GM23248 (cell line): ENCODE measurements around the gene STOM. TPM values are rescaled to one million over a fixed set of nuclear protein-coding genes. Genes with fewer than 3 reads are reported as not detected.
A peak's percentile ranks its signal among the peaks of the same experiment; 100 is the strongest.

Experiments
- DNase-seq: peaks from one replicate; pipeline ENCODE4 v3.0.0-alpha.2; 2015
- H2AFZ ChIP-seq: fragments of 200-600 bp; sonication (generic); 2 replicates; pipeline ENCODE4 v1.6.1; 2016; ENCODE audit warnings: antibody characterized with exemption
- H3F3A ChIP-seq: fragments of 200-600 bp; sonication (generic); 2 replicates; pipeline ENCODE4 v1.6.1; 2016; ENCODE audit warnings: mild to moderate bottlenecking, antibody characterized with exemption, mixed run types; ENCODE audit not compliant: insufficient read depth
- H3K27ac ChIP-seq: fragments of 200-600 bp; sonication (generic); 2 replicates; pipeline ENCODE4 v1.5.1; 2016; ENCODE audit warnings: mild to moderate bottlenecking
- H3K27me3 ChIP-seq: fragments of 200-600 bp; sonication (generic); replicated peaks from 2 replicates; pipeline ENCODE4 v1.6.1; 2016; ENCODE audit warnings: mild to moderate bottlenecking; ENCODE audit not compliant: insufficient read depth
- H3K36me3 ChIP-seq: fragments of 200-600 bp; sonication (generic); 2 replicates; pipeline ENCODE4 v1.6.1; 2016; ENCODE audit warnings: low read depth, mild to moderate bottlenecking
- H3K4me1 ChIP-seq: fragments of 200-600 bp; sonication (generic); 2 replicates; pipeline ENCODE4 v1.6.1; 2016; ENCODE audit warnings: mild to moderate bottlenecking; ENCODE audit not compliant: insufficient read depth
- H3K4me2 ChIP-seq: fragments of 200-600 bp; sonication (generic); one replicate; pipeline ENCODE4 v1.6.1; 2016; ENCODE audit warnings: mild to moderate bottlenecking; ENCODE audit not compliant: unreplicated experiment
- H3K4me3 ChIP-seq: fragments of 200-600 bp; sonication (generic); 2 replicates; pipeline ENCODE4 v1.5.1; 2016; ENCODE audit warnings: mild to moderate bottlenecking
- H3K79me2 ChIP-seq: fragments of 200-600 bp; sonication (generic); 2 replicates; pipeline ENCODE4 v1.6.1; 2016; ENCODE audit warnings: mild to moderate bottlenecking; ENCODE audit not compliant: insufficient read depth
- H3K9ac ChIP-seq: fragments of 200-600 bp; sonication (generic); 2 replicates; pipeline ENCODE4 v1.6.1; 2016; ENCODE audit warnings: mild to moderate bottlenecking
- H3K9me2 ChIP-seq: fragments of 200-600 bp; sonication (generic); 2 replicates; pipeline ENCODE4 v1.6.1; 2016; ENCODE audit warnings: mixed run types, mild to moderate bottlenecking, moderate library complexity; ENCODE audit not compliant: insufficient read depth
- H3K9me3 ChIP-seq: fragments of 200-600 bp; sonication (generic); one replicate; pipeline ENCODE4 v1.6.1; 2017; ENCODE audit warnings: low read depth
- H4K20me1 ChIP-seq: fragments of 200-600 bp; sonication (generic); 2 replicates; pipeline ENCODE4 v1.6.0; 2016; ENCODE audit not compliant: insufficient read depth
- EZH2 ChIP-seq: fragments of 200-600 bp; sonication (generic); IDR thresholded peaks from 2 replicates; pipeline ENCODE4 v1.6.1; 2018; ENCODE audit warnings: antibody characterized with exemption, mild to moderate bottlenecking; ENCODE audit not compliant: insufficient read depth, poor library complexity, severe bottlenecking
- EZH2phosphoT487 ChIP-seq: fragments of 200-600 bp; sonication (generic); IDR thresholded peaks from 2 replicates; pipeline ENCODE4 v1.6.1; 2018; ENCODE audit warnings: antibody characterized with exemption, moderate library complexity, mild to moderate bottlenecking, low read depth; ENCODE audit not compliant: insufficient read depth
- WGBS, 2 experiments: methylation state at CpG; one replicate each; pipeline ENCODE4 v1.1.6; 2015 to 2017; ENCODE audit warnings: low lambda C conversion rate in 2 of 2, low coverage in 1 of 2; ENCODE audit errors: missing lambda C conversion rate in 2 of 2; 5-methylcytosine and 5-hydroxymethylcytosine counted together
- in situ Hi-C: fragments of 300-500 bp; cut with MboI; formaldehyde crosslinking; loops from 2 replicates; pipeline ENCODE4 v1.15.0; 2020
- polyA plus RNA-seq: library from polyadenylated mRNA; unstranded; fragments of >200 nt; fragmentation: Nextera tagmentation; extraction: Ambion mirVana; gene quantifications from 2 replicates; pipeline ENCODE4 v1.2.1, GENCODE V29; 2016
- total RNA-seq: library from RNA; depleted of rRNA; stranded (reverse); fragments of >200 nt; shearing (Covaris generic); gene quantifications from 2 replicates; pipeline ENCODE4 v1.2.3, GENCODE V29; 2014

STOM gene
- total and polyA plus RNA-seq, 2 experiments from 2014 or later, result 58.0 to 68.5 TPM

- Histone ChIP-seq H3K27me3 (no peaks in the 10 kb centered on the region), H3K9ac (no peak overlapping the region), H3F3A (peaks cover 61% of the 10 kb centered on the region), H3K27ac (no peak overlapping the region), H3K4me3 (no peak overlapping the region), H3K4me1 (peaks cover 73% of the 10 kb centered on the region), H3K9me2 (no peaks in the 10 kb centered on the region), H4K20me1 (no peaks in the 10 kb centered on the region), H3K79me2 (peaks cover 55% of the 10 kb centered on the region), H3K36me3 (no peaks in the 10 kb centered on the region), H3K9me3 (no peaks in the 10 kb centered on the region), H2AFZ (no peak overlapping the region), H3K4me2 (no peak overlapping the region)
- in situ Hi-C loops, result no loop called here
- TF ChIP-seq EZH2phosphoT487, result no peak
- no peak for TF ChIP-seq EZH2
- DNase-seq, result no peak
- WGBS, 2 experiments, result 67 to 79% methylated on average over 2 of the region's 2 CpGs
Observed at GRCh38 chr9:121365564-121365963, 4.5 kb downstream of the STOM start.

GRCh38 chr9:121364886-121365285 lies 5.2 kb downstream of the STOM start:
- Histone ChIP-seq H3K27ac (no peak overlapping the region), H3K9me3 (no peaks in the 10 kb centered on the region), H3F3A (peaks cover 66% of the 10 kb centered on the region), H3K4me3 (no peak overlapping the region), H3K4me1 (peaks cover 80% of the 10 kb centered on the region), H2AFZ (no peak overlapping the region), H4K20me1 (no peaks in the 10 kb centered on the region), H3K4me2 (no peak overlapping the region), H3K9ac (no peak overlapping the region; the same call in 1 of the 2 replicates), H3K27me3 (no peaks in the 10 kb centered on the region), H3K36me3 (no peaks in the 10 kb centered on the region), H3K9me2 (no peaks in the 10 kb centered on the region), H3K79me2 (peaks cover 57% of the 10 kb centered on the region)
- DNase-seq, result no peak
- in situ Hi-C loops, result no loop called here
- no peak for TF ChIP-seq EZH2
- TF ChIP-seq EZH2phosphoT487, result no peak

- no peaks in the 10 kb centered on the region for H3K9me2 ChIP-seq
- no peaks in the 10 kb centered on the region for H3K27me3 ChIP-seq
- TF ChIP-seq EZH2 (no peak), EZH2phosphoT487 (no peak)
- H3K9me3 ChIP-seq, result no peaks in the 10 kb centered on the region
- 0 out of 2 replicates have a peak overlapping the region, but pooled peaks have one; percentile 64 for H3K9ac ChIP-seq
- DNase-seq, result no peak
- peaks cover 67% of the 10 kb centered on the region for H3F3A ChIP-seq
- in situ Hi-C loops, result no loop called here
- H3K4me1 ChIP-seq, result peaks cover 87% of the 10 kb centered on the region
- H3K4me2 ChIP-seq, result no peak overlapping the region
- H4K20me1 ChIP-seq, result no peaks in the 10 kb centered on the region
- no peak overlapping the region for H2AFZ ChIP-seq
- peak overlapping the region; percentile 26; the same call in 1 of the 2 replicates for H3K4me3 ChIP-seq
- peak overlapping the region; percentile 87 for H3K27ac ChIP-seq
- H3K79me2 ChIP-seq, result peaks cover 61% of the 10 kb centered on the region
- 74 to 79% methylated on average over 5 of the region's 5 CpGs for WGBS, 2 experiments
- no peaks in the 10 kb centered on the region for H3K36me3 ChIP-seq
Observed at GRCh38 chr9:121364077-121364476, 6.0 kb downstream of the STOM start.

GRCh38 chr9:121363622-121363961 lies 6.5 kb downstream of the STOM start:
- H3K4me3 ChIP-seq, result peak overlapping the region; percentile 26
- H3K36me3 ChIP-seq, result no peaks in the 10 kb centered on the region
- peaks cover 91% of the 10 kb centered on the region for H3K4me1 ChIP-seq
- peaks cover 67% of the 10 kb centered on the region for H3F3A ChIP-seq
- H3K27ac ChIP-seq, result peak overlapping the region; percentile 87
- peaks cover 61% of the 10 kb centered on the region for H3K79me2 ChIP-seq
- peak overlapping the region; percentile 64 for H3K9ac ChIP-seq
- H3K9me2 ChIP-seq, result no peaks in the 10 kb centered on the region
- no peak overlapping the region for H2AFZ ChIP-seq
- no peaks in the 10 kb centered on the region for H3K9me3 ChIP-seq
- H4K20me1 ChIP-seq, result no peaks in the 10 kb centered on the region
- H3K27me3 ChIP-seq, result no peaks in the 10 kb centered on the region
- in situ Hi-C loops, result no loop called here
- H3K4me2 ChIP-seq, result peak overlapping the region; percentile 75
- no peak for DNase-seq
- TF ChIP-seq EZH2phosphoT487 (no peak), EZH2 (no peak)
- 32 to 42% methylated on average over 1 of the region's 1 CpG for WGBS, 2 experiments

GRCh38 chr9:121362813-121363621 lies 7.0 kb downstream of the STOM start:
- peak overlapping the region; percentile 64 for H3K9ac ChIP-seq
- peak overlapping the region; percentile 26 for H3K4me3 ChIP-seq
- in situ Hi-C loops, result no loop called here
- H3K27ac ChIP-seq, result peak overlapping the region; percentile 87
- peaks cover 60% of the 10 kb centered on the region for H3K79me2 ChIP-seq
- H4K20me1 ChIP-seq, result no peaks in the 10 kb centered on the region
- no peak overlapping the region for H2AFZ ChIP-seq
- no peak for TF ChIP-seq EZH2
- peak; percentile 69; the same call in 1 of the 2 replicates for TF ChIP-seq EZH2phosphoT487
- H3K27me3 ChIP-seq, result no peaks in the 10 kb centered on the region
- whole genome bisulfite sequencing, 2 experiments, result 0 to 3% methylated on average over 2 of the region's 2 CpGs
- peak overlapping the region; percentile 75 for H3K4me2 ChIP-seq
- H3K9me3 ChIP-seq, result no peaks in the 10 kb centered on the region
- H3K9me2 ChIP-seq, result no peaks in the 10 kb centered on the region
- peaks cover 63% of the 10 kb centered on the region for H3F3A ChIP-seq
- peak; percentile 85 for DNase-seq
- peaks cover 85% of the 10 kb centered on the region for H3K4me1 ChIP-seq
- no peaks in the 10 kb centered on the region for H3K36me3 ChIP-seq
